NCI-H1417 (cell line): ENCODE data around the gene TMPRSS11F.
"Not testable (repeated sequence)": the region's sequence is repeated elsewhere in the genome, so short reads cannot be mapped to it uniquely, and the experiment has no call there.

Source experiments
- DNase-seq, 3 experiments: peaks; one replicate each; lab custom pipeline; 2025; lab: John Stamatoyannopoulos, UW

TMPRSS11F gene

DNA sequence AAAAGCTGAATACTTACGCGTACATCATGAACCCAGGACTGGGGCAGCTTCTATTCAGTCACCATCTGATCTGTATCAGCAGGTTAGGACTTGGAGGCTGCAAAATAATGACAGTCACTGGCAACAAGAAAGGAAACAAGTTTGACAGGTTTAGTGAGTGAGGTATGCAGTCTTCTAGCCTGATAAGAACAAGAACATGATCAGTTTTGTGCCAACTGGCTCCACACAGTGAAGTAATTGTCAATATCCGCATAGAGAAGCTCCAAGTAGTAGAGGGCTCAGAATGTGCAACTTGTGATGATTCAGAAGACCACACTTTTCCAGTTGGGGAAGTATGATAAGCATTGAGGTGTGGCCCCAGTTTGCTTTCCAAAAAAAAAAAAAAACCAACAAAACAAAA lies at the start of gene TMPRSS11F:
TSS of gene TMPRSS11F (minus strand) at position 77 of the 400 bp plus-strand sequence. CDS start at position 28, 49 bp downstream.
- DNase-seq, result peak in 1 of 3 experiments; percentile 48

DNA sequence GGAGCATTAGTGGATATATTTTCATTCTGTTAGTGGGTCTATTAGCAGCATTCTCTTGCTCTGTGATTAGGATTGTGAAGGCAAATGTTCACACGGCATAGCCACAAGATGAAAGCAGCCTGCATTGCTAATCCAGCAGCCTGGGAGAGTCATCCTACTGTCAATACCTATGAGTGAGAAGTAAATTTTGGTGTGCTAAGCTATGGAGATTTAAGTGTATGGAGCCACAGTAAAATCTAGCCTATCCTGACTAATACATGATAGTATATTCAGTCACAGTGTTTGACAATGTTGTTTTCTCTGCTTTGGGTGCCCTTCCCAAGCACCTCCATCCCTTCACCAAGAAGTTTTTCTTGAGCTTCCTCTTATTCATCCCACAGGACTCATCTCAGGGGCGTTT lies 47.2 kb upstream of the TMPRSS11F start:
- DNase-seq, result no peak

- DNase-seq, result peak in 1 of 3 experiments; percentile 13
Observed at GRCh38 chr4:68176500-68176899, 46.8 kb upstream of the TMPRSS11F start.

DNA sequence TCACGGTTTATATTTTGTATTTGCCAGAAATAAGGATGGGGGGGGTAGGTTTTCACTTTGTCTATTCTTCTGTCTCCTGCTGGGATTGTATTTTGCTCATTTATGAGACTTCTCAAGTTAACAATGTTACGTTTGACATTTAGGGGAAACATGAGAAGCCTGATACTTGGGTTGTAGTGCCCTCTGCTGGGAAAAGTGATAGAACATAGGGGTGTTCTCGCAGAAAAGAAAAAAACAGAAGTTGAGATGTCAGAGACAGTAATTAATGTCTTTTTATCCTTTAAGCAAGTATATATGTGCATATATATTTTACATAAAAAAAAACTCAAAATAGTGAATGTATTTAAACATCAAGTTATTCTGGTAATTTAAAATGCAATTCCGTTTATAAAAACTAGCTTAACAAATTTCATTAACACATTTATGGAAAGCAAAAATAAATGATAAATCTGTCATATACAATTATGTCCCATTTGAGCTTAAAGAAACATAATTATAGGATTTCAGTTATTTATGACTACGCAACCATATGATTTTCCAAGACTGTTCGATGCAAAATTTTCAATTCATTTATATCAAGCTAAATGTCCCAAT lies 46.0 kb upstream of the TMPRSS11F start:
- peak; percentile 49 to 84 (median 77) for DNase-seq

- DNase-seq, result not testable (repeated sequence)
Observed at GRCh38 chr4:68174389-68174788, 44.7 kb upstream of the TMPRSS11F start.

DNA sequence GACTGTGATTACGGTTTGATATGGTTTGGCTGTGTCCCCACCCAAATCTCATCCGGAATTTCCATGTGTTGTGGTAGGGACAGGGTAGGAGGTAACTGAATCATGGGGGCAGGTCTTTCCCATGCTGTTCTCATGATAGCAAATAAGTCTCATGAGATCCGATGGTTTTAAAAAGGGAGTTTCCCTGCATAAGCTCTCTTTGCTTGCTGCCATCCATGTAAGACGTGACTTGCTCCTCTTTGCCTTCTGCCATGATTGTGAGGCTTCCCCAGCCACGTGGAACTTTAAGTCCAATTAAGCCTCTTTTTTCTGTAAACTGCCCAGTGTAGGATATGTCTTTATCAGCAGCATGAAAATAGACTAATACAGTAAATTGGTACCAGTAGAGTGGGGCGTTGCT lies 42.5 kb upstream of the TMPRSS11F start:
- DNase-seq, result not testable (repeated sequence)

DNA sequence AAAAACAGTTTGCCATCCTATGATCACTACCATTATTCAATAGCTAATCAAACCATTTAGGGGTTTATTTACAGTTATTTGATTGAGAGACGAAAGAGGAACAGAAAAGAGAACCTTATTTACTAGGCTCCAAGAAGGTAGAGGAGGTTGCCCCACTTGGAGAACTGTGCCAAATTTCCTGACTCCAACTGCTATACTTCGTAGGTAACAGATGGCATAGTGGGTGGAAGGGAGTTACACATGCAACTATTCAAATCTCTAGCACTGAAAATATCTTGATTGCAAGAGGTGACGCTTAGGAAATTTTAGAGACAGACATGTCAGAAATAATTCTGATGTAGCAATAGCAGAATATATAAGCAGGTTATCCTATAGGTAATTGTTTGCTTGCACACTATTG lies 38.0 kb upstream of the TMPRSS11F start:
- DNase-seq, result no peak

DNA sequence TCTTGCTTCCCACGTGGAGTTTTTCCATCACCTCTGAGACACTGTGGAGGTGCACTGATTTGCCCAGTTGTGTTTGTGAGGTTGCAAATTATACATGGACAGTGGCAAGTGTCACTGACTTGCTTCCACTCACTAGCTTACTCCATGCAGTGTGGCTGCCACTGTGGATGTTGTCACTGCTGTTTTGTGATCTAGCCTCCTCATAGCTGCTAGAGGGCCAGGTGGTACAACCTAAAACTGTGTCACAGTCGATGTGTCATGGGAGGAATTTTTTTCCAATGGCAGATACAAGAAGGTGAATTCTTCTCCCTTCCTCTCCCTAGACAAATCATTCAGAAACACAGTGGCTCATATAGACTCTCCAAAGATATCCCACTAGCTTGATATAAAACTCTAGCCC lies 37.5 kb upstream of the TMPRSS11F start:
- DNase-seq, result no peak

DNA sequence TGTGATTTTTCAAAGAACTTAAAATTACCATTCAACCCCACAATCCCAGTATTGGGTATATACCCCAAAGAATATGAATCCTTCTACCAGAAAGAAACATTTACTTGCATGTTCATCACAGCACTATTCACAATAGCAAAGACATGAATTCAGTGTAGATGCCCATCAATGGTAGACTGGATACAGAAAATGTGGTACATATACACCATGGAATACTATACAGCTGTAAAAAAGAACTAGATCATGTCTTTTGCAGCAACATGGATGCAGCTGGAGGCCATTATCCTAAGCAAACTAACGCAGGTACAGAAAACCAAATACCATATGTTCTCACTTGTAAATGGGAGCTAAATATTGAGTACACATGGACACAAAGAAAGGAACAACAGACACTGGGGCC lies 34.1 kb upstream of the TMPRSS11F start:
- no peak for DNase-seq

DNA sequence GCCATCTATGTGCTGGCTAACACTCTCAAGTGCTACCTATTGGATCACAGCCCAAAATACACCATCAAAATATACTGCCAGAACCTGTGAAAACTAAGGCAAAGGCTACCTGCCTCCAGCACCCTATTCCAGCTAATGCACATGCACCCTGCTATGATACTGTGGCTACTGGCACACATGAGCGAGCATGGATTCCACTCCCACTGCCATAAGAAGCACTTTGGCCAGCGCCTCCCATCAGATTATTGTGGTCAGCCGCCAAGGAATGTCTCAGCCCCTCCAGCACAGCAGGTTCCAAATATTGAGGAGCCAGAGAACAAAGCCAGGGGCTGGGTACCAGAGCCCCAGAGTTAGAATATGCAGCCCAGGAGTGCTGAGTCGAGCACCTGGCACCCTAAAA lies 32.5 kb upstream of the TMPRSS11F start:
- DNase-seq, result no peak

DNA sequence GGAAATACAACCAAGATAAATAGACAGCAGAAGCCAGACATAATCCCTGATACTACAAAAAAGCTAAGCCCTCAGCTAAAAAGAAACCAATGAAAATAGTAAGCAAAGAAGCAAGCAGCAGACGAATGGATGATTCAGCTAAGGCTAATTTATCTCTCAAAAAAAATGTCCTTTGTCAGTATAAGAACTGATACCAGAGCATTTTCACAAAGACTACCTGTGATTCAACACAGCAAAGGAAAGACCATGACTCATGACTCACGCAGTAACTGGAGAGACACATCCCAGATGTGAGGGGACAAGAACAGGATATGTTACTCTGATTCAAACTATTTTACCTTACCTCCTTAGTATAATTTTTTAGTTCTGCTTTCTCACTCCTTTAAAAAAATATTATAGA lies 22.7 kb upstream of the TMPRSS11F start:
- DNase-seq, result no peak

- no peak for DNase-seq
Observed at GRCh38 chr4:68148800-68149685, 19.4 kb upstream of the TMPRSS11F start.

GRCh38 chr4:68147079-68147478 lies 17.4 kb upstream of the TMPRSS11F start:
- DNase-seq, result no peak

- DNase-seq, result no peak
Observed at GRCh38 chr4:68145261-68145660, 15.6 kb upstream of the TMPRSS11F start.

DNA sequence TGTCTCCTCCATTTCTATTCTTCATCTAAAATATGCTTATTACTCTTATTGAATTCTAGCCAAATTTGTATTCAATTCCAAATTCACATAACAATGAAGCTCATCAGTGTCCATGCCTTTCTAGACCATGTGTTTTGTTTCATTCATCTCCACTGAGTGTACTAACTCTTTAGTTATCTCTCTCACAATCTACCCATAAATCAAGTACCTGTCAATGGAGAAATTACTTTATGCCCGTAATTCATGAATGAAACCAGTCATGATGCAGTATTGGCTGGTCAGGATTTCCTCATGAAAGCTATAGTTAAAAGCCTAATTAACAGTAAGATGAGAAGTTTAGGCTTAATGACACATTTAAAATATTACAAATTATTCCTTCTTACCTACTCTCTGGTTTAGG lies 12.2 kb upstream of the TMPRSS11F start:
- DNase-seq, result peak in 1 of 3 experiments; percentile 37

DNA sequence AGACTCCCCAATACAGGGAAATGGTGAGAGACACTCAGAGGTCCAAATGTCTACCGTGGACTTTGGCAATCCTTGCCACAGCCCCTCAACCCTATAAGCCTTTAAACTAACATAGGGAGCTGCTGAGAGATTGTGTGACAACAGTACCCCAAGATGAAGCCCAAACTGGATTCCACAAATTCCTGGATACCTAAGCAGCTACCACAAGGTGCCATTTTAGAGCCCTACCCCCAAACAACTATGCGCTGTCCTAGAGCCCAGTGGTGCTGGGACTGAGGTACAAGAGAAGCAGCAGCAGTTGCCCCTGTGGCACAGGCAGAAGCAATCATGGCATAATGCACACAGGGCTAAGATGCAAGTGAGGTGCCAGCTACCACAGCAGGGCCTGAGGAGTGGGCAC lies 2.7 kb upstream of the TMPRSS11F start:
- no peak for DNase-seq

- no peak for DNase-seq
Observed at GRCh38 chr4:68124262-68124661, 5.4 kb downstream of the TMPRSS11F start.

GRCh38 chr4:68123525-68123924 lies 6.1 kb downstream of the TMPRSS11F start:
- DNase-seq, result no peak

- DNase-seq, result no peak
Observed at GRCh38 chr4:68119921-68120320, 9.7 kb downstream of the TMPRSS11F start.

GRCh38 chr4:68110441-68110840 lies 19.2 kb downstream of the TMPRSS11F start:
- DNase-seq, result no peak

DNA sequence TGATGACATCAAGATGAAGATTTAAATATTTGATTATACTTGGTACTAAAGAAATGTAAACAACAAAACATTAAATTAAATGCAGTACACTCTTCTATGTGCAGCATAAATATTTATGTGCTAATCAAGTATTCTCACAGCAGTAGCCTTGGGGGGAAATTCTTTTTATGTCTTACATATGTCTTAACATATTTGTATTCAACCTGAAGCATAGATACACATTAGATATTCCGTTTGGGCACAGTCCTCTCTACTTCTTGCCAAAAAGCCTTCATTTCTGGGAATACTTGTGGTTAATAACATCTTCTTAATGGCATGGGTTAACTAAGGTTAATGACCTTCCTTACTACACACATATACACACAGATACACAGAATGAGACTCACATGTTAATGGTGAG lies 19.8 kb downstream of the TMPRSS11F start:
- DNase-seq, result no peak

- no peak for DNase-seq
Observed at GRCh38 chr4:68082758-68083157, 46.9 kb downstream of the TMPRSS11F start.

DNA sequence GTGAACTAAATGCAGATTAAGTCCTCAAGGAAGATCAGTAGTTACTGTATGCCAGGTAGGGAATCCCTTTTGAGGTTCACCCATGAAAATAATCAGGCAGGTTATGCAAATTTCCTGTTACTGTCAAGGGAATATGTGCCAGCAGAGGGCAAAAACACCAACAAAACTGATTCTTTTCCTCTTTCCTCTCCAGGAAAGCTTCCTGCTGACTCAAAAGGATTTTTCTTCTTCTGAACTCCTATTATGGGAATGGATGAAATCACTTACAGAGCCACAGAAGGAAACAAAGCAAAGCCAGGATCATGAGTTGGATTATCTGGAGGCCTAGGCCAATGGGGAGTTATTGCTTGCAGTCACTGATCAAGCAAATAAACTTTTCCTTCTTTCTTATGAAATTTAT lies 49.7 kb downstream of the TMPRSS11F start:
- DNase-seq, result no peak
